Measurements from ENCODE around the gene TMIGD1.

TMIGD1 gene

DNA sequence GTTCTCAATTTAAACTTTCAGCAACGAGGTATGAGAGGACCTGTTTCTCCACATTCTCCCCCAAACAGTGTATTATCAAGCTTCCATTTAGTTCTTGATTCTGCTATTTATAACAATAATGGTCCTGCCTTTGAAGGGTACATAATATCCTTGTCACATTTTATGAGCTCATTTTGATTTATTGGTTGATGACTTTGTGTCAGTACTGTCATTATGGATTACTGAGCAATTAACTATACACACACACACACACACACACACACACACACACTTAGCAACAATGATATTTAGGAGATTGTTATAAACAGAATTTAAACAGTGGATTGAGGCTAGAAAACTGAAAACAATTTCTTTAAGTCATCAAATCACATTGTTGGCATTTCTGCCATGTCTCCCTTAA lies 7.0 kb downstream of the TMIGD1 start:
- no peak for DNase-seq

DNA sequence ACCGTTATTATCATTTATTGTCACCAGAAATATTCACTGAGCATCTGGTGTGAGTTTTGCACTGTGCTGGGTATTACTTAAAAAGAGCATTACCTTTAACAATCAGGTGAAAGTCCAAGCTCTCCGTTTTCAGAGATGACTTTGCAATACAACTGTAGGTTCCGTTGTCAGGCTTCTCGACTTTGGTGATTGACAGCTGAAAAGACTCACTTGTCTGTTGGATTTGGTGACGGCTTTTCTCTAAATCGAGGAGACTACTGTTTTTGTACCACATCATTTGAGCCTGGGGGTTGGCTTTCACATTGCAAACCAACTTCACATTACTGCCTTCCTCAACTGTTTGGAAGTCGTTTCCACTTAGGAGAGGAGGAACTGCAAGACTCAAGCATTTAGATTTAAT lies 9.1 kb downstream of the TMIGD1 start:
- DNase-seq, result no peak

DNA sequence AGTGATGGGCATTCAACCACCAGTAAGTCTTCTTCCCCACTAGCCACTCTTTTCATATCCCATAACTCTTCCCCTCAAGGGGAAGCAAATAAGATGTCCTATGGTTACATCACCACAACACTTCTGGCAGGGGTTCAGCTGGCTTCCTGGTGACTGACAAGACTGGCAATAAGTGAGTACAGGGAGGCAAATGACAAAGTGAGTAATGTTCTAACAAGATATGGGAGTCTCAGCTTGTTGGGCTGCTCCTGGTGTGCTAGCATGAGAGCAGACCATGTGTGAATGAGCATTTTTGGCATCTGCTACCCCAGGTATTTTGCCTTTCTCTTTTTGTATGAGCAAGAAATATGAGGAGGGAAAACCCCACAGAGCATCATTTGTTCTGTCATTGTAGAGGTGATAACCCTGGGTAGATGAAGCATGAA lies 9.9 kb downstream of the TMIGD1 start:
- DNase-seq, result peak; percentile 29

DNA sequence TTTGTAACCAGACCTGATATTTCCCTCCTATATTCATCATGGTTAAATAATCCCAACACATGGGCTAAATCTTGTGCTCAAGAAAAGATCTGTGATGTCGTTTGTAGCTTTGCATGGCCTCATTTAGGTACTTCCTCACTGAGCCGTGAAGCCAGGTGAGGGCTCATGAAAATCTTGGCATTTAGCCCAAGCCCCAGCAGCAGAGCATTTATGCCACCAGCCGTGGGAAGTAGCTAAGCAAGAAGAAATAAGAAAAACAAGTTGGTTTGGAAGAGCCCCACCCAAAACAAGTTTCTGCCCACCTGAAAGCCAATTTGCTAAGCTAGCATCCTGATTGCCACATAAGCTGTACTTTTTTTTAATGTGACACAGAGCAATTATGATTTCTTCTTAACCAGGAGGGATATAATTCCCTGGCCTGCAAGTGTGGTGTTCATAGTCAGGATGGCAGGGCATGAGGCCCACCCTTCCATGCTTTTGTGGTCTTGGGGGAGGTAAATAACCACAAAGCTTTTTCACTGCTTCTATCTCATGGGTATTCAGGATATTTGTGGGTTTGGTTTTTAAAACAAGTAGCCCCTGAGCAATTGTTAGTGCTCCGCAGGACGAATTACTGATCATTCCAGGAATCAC lies 10.5 kb downstream of the TMIGD1 start:
- DNase-seq, result peak; percentile 20

DNA sequence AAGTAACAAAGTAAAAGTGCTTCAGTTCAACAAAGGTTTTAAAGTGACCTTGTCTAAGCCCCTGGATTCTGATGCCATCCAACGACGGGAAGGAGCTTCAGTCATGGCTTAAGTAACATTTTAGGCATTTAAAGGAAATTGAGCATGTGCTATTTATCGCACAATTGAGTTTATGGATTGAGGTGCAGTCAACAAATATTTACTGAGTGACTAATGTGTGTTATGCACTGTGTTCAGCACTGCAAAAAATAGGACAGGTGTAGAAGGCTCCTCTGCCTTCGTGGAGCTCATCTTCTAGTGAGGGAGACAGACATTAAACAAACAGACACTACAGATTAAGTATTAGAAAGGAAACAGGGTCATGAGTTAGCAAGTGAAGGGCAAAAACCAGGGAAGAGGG lies 12.5 kb downstream of the TMIGD1 start:
- DNase-seq, result peak; percentile 28

DNA sequence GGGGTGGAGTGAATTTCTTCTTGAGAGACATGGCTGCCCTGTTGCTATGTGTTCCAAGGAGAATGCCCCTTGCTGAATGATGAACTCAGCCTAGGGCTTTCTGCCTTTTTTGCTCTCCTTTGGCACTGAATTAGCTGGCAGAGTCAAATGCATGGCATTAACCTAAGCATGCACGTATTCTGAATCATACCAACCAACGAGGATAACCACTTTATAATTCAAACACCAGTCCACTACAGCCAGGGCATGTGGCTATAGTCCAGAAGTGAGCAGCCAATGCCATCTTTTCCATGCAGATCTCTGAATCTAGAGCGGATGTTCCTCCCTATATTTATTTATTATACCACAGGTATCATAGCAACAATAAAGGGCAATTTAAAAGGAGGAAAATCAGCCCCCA lies 15.7 kb downstream of the TMIGD1 start:
- DNase-seq, result peak; percentile 65

DNA sequence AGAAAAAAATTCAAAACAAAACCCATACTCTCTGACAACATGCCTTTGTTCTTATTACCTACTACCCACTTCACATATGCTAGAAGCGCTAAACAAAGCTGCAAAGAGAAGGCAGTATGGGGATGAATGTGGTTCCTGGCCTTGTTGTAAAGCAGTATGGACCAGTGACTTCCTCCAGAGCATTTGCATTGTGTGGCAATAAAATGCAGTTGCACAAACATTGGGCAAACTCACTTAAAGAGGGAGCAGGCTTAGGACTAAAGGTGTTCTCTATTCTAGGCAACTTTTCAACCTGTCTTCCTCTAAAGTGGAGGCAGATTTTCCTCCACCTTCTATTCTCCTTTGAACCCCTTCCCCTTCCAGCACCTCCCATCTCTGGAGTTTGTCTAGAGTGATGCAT lies 17.1 kb downstream of the TMIGD1 start:
- no peak for DNase-seq

DNA sequence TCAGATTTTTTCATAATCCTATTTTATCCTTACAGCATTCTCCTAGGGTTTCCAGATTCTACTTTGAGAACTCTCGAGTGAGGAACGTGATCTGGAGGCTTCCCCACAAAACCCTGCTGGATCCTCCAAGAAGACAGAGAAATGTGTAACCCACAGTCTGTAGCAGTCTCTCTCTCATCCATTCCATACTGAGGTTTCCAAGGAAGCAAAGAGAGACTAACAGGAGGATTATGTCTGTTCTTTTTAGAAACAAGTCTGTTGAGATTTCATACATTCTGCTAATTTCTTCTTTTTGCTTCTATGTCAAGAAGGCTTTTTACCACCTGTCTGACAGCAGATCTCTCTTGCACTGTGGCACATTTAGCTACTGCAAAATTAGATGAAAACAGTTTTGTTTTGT lies 18.8 kb downstream of the TMIGD1 start:
- no peak for DNase-seq

DNA sequence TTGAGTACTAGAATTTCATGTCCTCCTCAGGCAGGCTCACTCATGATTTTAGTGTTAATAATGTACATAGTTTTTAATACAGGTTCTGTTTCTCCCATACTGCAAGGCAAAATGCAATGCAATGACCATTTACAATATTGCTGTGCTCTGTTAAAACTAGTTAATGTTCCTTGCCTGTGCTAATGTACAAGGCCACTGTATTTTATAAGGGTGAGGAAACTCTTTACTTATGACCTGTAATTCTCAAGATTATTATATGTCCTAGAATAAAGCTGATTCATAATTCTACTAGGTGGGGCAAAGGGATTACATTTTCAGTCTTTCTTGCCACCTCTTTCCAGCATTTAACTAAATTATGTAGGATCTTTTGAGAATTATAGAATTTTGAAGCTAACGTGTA lies 19.4 kb downstream of the TMIGD1 start:
- no peak for DNase-seq

DNA sequence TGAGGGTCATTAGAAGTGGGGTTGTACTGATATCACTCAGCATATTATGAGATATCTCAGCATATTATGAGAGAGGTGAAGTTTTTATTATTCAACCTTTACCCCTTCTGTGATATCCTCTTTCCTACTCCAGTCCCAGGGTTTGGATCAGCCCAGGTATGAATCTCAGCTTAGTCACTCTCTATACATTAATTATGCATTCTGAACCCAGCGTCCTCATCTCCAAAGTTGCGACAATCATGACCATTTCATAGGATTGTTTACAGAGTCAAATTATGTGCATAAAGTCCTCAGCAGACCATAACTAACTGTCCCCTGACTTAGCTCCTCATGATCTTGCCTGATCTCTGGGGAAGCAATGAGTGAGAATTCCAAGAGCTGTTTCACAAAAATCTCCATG lies 21.6 kb downstream of the TMIGD1 start:
- DNase-seq, result no peak

DNA sequence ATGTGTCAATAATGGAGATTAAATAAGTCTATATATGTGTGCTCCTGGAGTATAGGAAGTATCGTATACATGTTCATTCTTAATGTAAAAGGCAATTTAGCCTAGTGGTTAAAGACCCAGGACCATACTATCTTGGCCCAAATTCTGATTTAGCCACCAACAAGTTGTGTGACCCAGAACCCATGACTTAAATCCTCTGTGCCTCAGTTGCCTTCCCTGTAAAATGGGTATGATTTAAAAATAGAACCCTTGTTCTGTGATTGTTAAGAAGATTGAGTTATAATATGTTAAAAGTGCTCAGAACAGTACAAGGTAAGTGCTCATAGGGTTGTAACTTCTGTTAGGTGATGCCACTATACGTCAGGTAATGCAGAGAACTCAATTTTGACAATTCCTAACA lies 23.3 kb downstream of the TMIGD1 start:
- DNase-seq, result no peak

DNA sequence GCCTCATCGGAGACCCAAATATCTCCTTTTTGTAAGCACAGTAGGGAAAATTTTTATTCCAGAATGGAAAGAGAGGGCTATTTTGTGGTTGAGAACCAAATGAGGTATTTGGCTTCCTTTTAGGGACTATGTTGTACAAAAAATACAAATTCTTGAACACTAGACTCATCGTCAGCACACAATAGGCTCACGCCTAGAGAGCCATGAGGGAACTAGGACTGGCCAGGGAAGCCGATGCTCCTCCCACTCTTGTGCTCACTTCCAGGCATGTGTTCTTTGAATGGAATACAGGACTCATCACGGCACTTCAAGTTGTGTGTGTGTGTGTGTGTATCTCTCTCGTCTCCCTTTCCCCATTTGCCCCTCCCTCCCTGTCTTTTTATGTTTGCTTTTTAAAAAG lies 24.3 kb downstream of the TMIGD1 start:
- DNase-seq, result no peak

DNA sequence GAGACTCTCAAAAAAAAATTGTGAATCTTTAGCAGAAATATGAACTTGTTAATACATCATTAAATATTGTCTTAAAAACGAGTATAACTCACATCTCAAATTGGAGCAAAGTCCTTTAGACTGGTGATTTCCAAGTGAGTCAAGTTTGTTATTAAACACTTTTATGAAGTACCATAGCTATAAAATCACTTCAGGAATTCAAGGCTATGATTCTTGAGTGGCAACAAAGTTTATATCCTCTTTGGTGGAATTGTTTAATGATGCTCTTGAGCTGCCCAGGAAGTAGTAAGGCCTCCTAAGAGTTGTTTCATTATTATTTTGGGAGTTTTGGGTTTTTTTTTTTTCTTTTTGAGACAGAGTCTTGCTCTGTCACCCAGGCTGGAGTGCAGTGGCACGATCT lies 25.5 kb downstream of the TMIGD1 start:
- DNase-seq, result no peak

DNA sequence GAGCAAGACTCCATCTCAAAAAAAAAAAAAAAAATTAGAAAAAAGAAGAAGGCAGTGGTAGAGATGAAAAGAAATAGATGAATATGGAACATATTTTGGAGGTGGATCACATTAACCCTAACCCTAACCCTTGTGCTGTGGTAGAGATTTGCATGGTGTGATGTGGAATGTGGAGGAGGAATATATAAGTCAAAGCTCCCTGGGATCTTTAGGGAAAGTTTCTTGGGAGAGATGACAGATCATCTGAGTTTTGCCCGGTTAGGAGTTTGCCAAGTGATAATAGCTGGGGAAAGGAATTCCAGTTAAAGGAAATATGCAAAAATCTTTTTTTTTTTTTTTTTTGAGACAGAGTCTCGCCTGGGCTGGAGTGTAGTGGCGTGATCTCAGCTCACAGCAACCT lies 29.1 kb downstream of the TMIGD1 start:
- DNase-seq, result no peak

DNA sequence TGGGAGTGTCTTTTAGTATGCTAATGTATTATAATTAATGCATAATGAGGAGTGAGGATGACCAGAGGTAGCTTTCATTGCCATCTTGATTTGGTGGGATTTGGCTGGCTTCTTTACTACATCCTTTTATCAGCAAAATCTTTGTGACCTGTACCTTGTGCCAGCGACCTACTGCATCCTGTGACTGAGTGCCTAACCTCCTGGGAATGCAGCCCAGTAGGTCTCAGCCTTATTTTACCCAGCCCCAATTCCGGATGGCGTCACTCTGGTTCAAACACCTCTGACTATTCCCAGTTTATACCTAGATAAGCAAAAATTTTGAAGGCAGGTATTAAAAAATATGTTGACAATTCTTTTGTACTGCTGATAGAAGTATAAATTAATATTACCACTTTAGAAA lies 31.6 kb downstream of the TMIGD1 start:
- no peak for DNase-seq

DNA sequence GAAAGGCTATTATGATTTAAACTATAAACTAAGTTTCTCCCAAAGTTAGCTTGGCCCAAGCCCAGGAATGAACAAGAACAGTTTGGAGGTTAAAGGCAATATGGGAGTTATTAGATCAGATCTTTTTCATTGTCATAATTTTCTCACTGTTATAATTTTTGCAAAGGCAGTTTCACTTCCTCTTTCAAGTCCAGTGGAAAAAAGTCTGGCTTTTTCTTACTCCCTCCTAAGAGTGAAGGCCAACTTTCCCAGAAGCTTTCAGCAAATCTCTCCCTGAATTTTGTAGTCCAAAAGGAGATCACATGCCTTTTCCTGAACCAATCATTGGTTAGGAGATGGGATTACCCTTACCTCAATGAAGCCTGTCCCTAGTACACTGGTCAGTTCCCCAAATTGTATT lies 33.0 kb downstream of the TMIGD1 start:
- DNase-seq, result no peak

DNA sequence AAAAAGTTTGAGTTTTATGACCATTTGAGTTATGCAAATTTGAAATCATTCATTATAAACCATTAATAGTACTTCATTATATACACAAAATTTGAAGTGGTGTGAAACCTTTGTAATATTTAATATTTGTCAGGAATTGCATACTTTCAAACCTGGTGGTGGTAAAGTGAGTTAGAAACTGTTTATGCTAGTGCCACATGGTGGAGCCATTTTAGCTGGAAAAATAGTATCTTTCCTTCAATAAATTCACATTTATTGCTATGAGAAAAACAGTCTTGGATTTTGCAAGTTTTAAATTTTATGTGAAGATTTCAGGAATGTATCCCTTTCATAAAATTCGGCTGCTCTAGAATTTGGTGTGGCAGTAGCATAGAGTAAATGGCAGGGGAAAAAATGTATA lies 34.9 kb downstream of the TMIGD1 start:
- DNase-seq, result no peak

DNA sequence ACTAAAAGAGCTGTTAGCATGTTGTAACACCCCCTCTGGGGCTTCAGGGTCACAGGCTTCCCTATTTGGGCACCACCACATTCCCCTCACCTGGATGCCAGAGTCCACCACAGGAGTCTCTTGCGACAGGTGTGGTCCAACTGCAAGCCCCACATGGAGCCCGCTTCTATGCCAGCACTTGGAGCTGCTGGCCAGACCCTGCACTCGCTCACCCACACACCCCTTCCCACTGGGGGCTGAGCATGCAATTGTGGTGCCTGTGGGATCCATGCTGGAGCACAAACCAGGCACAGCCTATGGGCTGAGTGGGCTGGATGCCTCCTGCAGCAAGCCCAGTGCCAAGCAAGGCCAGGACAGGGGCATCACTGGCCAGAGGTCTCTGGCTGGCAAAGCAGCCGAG lies 36.1 kb downstream of the TMIGD1 start:
- no peak for DNase-seq

DNA sequence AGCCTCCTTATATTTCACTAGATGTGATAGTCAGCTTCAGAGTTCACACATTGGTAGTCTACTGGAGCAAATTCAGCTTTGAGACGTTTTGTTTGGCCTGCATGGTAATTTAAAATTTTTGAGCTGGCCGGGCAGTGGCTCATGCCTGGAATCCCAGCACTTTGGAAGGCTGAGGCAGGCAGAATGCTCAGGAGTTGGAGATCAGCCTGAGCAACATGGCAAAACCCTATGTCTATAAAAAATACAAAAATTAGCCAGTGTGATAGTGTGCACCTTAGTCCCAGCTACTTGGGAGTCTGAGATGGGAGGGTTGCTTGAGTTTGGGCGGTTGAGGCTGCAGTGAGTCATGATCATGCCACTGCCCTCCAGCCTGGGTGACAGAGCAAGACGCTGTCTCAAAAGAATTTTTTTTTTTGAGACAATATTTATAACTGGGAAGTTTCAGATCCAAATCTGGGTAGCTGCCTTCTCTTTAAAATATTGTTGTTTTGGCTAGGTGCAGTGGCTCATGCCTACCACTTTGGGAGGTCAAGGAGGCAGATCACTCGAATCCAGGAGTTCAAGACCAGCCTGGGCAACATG lies 37.3 kb downstream of the TMIGD1 start:
- no peak for DNase-seq

DNA sequence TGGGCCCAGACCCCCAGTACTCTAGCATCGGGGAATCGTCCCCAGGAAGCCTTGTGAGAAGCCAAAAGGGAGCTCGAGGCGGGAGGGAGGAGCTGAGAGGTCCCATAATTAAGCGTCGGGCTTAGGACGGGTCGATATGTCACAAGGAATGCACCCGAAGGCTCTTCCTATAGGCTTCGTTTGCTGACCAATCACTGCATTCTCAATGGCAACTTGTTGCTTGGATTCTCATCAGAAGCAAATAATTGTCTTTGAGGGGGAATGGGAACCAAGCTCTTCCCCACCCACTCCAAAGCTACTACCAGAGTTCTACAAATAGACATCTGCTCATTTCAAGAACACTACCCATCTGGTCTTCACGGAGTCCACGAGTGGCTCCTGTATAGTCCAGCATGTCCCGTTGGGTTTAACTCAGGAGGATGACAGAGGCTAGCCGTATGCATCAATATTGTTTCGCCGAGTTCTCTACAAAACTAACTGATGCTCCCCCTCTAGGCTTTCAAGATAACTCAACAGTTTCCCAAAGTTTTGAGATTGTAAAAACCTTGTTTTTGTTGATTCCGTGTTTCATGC lies 41.5 kb downstream of the TMIGD1 start:
- DNase-seq, result no peak

DNA sequence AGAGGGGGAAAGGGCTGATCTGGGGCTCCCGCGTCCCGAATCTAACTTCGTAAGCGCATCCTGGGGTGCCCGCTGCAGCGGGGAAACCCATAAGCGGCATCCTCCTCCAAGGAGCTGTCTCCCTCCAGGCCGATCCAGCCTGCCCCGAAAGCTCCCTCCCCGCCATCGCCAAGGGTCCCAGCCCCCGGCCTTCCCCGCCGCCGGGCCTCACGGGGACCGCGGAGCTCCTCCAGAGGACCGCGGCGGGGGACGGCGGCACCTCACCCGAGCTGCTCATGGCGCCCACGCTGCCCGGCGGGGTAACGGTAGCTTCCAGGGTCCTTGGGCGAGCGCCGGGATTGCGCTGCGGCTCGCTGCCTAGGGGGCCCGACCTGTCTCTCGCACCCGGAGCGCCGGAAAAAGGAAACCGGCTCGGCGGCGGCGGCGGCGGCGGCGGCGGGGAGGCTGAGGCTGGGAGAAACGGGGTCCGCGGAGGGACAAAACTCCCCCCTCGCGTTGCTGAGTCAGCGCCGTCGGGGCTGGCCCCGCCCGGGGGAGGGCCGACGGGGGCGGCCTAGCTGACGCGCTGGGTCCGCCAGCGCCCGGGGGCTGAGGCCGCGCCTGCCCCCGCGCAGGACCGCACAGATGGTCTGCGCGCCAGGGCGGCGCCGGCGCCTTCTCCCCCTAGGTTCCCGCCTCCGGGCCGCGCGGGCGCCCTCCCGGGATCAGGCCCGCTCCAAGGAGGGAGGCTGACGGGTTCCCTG lies 42.1 kb downstream of the TMIGD1 start, which contains the start of gene BLMH:
Gene BLMH, minus strand, starts transcription at position 402 of the 743 bp plus-strand sequence. Its CDS starts 125 bp downstream, at position 277.
- no peak for DNase-seq

DNA sequence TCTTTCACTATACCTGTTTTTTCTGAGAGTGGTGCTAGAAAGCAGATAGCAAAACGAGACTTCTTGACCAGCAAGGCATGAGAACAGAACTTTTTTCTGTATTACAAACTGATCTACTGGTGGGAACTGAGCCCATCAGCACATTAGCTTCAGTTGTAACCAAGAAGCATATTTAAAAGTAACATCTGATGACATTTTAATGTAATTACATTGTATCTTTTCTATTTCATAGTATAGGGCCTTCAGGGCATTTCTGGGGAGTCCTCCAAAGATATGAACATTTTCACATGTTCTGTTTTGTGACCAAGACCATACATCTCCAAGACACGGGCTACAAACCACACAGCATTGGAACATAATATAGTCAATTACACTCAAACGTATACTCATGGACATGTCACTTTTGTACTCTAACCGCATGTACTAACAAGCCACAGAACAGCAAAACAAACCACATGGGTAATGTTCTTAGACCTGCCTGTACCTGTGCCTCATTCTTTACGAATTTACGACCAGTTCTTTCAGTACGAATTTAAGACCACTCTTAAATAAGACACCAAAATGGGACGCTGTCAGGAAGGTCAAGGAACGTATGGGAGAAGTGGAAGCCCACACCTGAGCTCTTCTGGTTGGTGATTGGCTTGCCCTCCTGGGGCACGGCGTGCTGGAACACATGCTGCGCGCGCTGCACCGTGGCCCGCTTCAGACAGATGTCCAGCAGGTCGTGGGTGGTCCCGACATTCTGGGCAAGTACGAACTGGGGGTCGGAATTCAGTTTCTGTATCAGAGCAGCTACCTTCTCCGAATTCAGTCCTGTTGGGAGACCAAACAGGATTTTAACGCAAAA lies 42.9 kb downstream of the TMIGD1 start:
- peak; percentile 26 for DNase-seq

DNA sequence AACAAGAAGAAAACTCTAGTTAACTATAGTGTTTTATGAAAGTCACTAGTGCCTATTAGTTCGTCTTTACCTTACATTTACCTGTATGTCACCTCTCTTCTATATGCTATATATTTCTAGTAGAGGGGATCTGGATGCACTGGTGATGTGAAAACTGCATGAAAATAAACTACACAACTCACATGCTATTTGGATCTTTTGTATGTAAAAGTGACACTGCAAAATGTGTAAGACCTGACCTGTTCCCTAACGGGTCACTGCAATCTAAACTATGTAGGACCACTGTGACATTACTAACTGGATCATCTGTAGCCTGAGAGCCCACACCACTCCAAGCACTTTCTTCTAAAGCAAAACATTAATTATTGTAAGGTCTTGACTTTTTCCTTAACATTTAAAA lies 43.8 kb downstream of the TMIGD1 start:
- no peak for DNase-seq
